Measurements from ENCODE around the gene SORT1. TPM values are rescaled to one million over a fixed set of nuclear protein-coding genes. Genes with fewer than 3 reads are reported as not detected.

The SORT1 gene
- total and polyA plus RNA-seq, 2 of the 13 experiments (the other 11 are each of a cell fraction or from before 2014, with no cell fraction given), result 32.4 to 93.0 TPM

- peak; percentile 75 for TF ChIP-seq YY1 (IDR thresholded peaks at IDR 0.05; ENCODE audit: insufficient read depth, insufficient replicate concordance, low read depth, low read length)
- 0 out of 2 replicates have a peak, but pooled peaks have one; percentile 52 for TF ChIP-seq HIVEP1 (CRISPR knock-in tag; IDR thresholded peaks at IDR 0.05)
- peak; percentile 48 for TF ChIP-seq CEBPG (CRISPR knock-in tag; IDR thresholded peaks at IDR 0.05)
- TF ChIP-seq ZNF792 (CRISPR knock-in tag; IDR thresholded peaks at IDR 0.05), result peak; percentile 89
- no peak for TF ChIP-seq NKX3-1 (CRISPR knock-in tag; IDR thresholded peaks at IDR 0.05)
- no peak for TF ChIP-seq ZC3H13 (CRISPR knock-in tag; IDR thresholded peaks at IDR 0.05)
- TF ChIP-seq GMEB2 (CRISPR knock-in tag; IDR thresholded peaks at IDR 0.05; ENCODE audit: low read depth), result no peak
- TF ChIP-seq MAFF (IDR thresholded peaks at IDR 0.05; ENCODE audit: low read depth, low read length), result peak; percentile 55; the same call in 1 of the 2 replicates
- no peak for TF ChIP-seq ATF5 (CRISPR knock-in tag; IDR thresholded peaks at IDR 0.05; ENCODE audit: low read depth)
- no peak for TF ChIP-seq E2F2 (CRISPR knock-in tag; IDR thresholded peaks at IDR 0.05; ENCODE audit: borderline replicate concordance)
- no peak for TF ChIP-seq EZH2 (conservative IDR thresholded peaks at IDR 0.05; ENCODE audit: low read depth, low read length)
- no peak for TF ChIP-seq RBAK (CRISPR knock-in tag; IDR thresholded peaks at IDR 0.05)
- peak; percentile 20 to 66; a peak in 3 of 4 replicates for TF ChIP-seq POLR2A (IDR thresholded peaks at IDR 0.05; ENCODE audit: insufficient read depth in 1 of 2, low read depth in 2 of 2, low read length in 2 of 2)
- TF ChIP-seq TFDP1 (CRISPR knock-in tag; IDR thresholded peaks at IDR 0.05; ENCODE audit: borderline replicate concordance), result peak; percentile 44; the same call in 1 of the 2 replicates
- no peak for TF ChIP-seq ZNF230 (CRISPR knock-in tag; IDR thresholded peaks at IDR 0.05)
- 0 out of 2 replicates have a peak, but pooled peaks have one; percentile 24 for TF ChIP-seq CBFB (CRISPR knock-in tag; IDR thresholded peaks at IDR 0.05)
- peak; percentile 28; the same call in 1 of the 2 replicates for TF ChIP-seq BCL6 (CRISPR knock-in tag; IDR thresholded peaks at IDR 0.05)
- TF ChIP-seq ZNF724P (CRISPR knock-in tag; IDR thresholded peaks at IDR 0.05; ENCODE audit: borderline replicate concordance), result no peak
- no peak for TF ChIP-seq HOXA9 (CRISPR knock-in tag; IDR thresholded peaks at IDR 0.05; ENCODE audit: borderline replicate concordance)
- TF ChIP-seq RBM39 (IDR thresholded peaks at IDR 0.05; ENCODE audit: low read depth, low read length, poor library complexity, severe bottlenecking), result no peak
Measured at GRCh38 chr1:109277434-109278204, 120.1 kb downstream of the SORT1 start (continued).
